G401 (cell line): ENCODE measurements around the gene FSTL4. TPM values are rescaled to one million over a fixed set of nuclear protein-coding genes. Genes with fewer than 3 reads are reported as not detected.

Experiments
- DNase-seq: peaks from one replicate; pipeline ENCODE4 v3.0.0-alpha.2; 2015; ENCODE audit warnings: low spot score
- in situ Hi-C: cut with HindIII; loops from 2 replicates; pipeline ENCODE4 v1.10.0; 2016; ENCODE audit warnings: low sequenced_read_pairs, mixed read lengths
- total RNA-seq: library from RNA; depleted of rRNA; stranded (reverse); fragments of >200 nt; shearing (Covaris generic); gene quantifications from 2 replicates; pipeline ENCODE4 v1.2.3, GENCODE V29; 2014

FSTL4 gene
- total RNA-seq, 1 experiment from 2014 or later = not detected

- no peak for DNase-seq
- in situ Hi-C loops = no loop called here
These were observed 281.4 kb downstream of the FSTL4 start for GRCh38 chr5:133330956-133331355.

DNA sequence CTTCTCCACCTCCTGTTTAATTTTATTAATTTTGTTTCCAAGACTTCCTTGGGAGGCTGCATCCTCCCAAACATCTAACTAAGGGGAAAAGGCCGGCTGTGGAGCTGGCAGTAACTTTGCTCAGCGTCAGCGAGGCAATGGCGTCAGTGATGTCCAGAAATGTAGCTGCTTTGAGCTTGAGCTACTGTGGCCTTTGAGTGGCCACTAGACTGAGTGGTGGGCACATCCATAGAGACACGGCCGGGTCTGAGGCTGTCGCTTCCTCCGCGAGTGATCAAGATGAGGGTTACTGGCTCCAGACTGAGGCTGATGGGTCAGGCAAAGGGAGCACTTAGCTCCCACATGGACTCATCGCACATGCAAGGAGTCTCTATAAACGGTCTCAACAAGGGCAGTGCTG lies 283.5 kb downstream of the FSTL4 start:
- no peak for DNase-seq
- in situ Hi-C loops = no loop called here

DNA sequence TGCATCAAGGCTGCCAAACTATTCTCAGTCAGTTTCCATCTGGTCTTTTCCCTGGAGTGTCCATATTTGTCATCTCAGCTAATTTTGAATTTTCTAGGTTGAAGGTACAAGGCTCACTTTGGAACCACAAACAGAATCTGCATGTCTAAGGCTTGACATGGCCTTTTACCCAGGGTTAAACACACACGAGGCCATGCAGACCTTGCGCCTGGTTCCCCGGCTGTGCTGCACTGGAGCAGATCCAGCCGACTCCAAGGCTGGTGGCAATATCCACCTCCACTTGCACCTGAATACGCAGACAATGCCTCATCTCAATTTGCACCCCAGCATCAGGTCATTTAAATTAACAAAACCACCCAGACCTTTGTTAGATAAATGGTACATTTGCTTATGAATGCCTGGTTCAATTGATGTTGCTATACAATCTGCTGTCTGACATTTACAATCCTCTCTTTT lies 284.4 kb downstream of the FSTL4 start:
- in situ Hi-C loops = no loop called here
- DNase-seq = peak; percentile 37

- in situ Hi-C loops = no loop called here
- DNase-seq = no peak
These were observed 286.0 kb downstream of the FSTL4 start for GRCh38 chr5:133326361-133326760.

- DNase-seq = no peak
- in situ Hi-C loops = no loop called here
These were observed 286.5 kb downstream of the FSTL4 start for GRCh38 chr5:133325864-133326263.

DNA sequence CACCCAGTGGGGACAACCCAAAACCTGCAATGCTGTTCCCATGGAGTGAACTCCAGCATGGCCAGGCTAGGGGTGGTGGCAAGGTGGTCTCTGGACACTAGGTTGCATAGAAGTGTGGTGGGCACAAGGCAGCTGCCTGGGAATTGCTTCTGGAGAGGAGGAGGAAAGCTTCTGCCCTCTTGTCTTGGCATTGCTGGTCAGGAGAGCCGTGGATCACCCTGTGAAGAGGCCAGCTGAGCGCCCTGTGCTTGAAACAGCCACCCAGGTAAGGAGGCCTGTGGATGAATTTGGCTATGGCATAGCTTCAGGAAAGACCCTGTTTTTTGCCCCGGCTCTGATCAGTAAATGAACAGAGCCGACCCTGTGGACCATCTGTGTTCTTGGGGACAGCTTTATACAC lies 287.4 kb downstream of the FSTL4 start:
- no peak for DNase-seq
- in situ Hi-C loops = no loop called here

- DNase-seq = no peak
- in situ Hi-C loops = no loop called here
These were observed 288.6 kb downstream of the FSTL4 start for GRCh38 chr5:133323494-133324457.

- in situ Hi-C loops = no loop called here
- DNase-seq = no peak
These were observed 289.6 kb downstream of the FSTL4 start for GRCh38 chr5:133322743-133323142.

GRCh38 chr5:133321833-133322420 lies 290.4 kb downstream of the FSTL4 start:
- in situ Hi-C loops = no loop called here
- DNase-seq = no peak

DNA sequence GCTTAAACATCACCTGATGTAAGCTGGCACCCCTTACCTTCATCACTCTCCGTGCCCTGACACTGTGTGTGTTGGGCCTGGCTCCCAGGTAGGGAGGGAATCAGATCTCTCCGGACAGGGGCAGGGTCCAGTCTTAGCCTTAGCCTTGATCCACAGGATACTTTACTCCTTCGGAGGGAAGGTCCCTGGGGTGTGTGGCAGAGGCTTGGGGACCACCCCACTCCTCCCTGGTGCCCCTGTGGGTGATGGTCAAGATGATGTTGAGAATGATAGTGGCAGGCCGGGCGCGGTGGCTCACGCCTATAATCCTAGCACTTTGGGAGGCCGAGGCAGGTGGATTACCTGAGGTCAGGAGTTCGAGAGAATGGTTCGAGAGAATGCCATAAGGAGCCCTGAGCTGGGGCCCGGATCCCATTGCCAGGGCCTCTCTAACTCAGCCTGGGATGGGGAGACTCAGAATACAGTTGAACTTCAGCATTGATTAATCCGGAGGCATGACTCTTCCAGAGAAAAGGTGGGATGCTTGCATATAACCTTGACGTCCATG lies 291.0 kb downstream of the FSTL4 start:
- in situ Hi-C loops = no loop called here
- no peak for DNase-seq

DNA sequence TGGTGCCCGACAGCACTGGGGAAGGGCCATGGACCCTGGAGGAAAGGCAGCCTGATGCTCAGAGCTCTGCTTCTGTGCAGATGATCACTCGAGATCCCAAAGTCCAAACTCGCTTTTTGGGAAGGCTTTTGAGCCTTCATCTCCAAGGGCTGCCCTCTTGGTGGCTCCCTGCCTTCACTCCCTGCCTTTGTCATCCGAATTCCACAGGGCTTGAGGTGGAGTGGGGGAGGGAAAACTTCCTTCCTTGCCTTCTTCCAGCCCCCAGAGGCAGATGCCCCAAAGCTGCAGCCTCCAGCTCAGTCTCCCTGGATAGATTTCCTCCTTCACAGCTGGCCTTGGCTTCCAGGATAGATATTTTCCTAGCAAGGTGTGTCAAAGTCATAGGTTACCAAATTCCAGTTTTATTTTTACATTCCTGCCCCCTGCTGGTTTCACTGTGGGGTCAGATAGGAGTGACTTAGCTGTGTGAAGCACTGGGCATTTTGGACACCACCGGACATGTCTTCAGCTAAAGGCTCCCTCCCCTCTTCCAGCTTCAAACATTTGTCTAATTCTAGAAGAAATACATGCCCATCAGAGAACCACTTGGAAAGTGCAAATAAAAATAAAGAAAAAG lies 292.3 kb downstream of the FSTL4 start:
- DNase-seq = no peak
- in situ Hi-C loops = no loop called here

DNA sequence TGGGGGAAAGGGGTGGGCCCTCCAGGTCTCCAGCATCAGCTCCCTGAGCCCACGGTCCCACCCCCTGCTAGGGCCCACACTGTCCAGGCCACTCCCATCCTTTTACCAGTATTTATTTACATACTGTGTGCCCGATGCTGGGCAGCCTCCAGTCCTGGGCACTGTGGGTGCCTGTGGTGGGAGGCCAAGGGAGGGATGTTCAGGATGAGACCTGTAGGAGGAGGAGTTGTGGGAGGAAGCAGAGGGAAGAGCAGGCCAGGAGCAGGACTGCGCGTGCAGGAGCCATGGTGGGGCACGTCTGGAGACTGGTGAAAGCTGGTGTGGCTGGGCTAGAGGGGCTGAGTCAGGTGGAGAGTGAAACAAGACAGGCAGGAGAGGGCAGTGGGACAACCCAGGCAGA lies 293.1 kb downstream of the FSTL4 start:
- in situ Hi-C loops = no loop called here
- DNase-seq = no peak

- in situ Hi-C loops = no loop called here
- no peak for DNase-seq
These were observed 294.8 kb downstream of the FSTL4 start for GRCh38 chr5:133317558-133317957.

- peak; percentile 4 for DNase-seq
- in situ Hi-C loops = no loop called here
These were observed 295.7 kb downstream of the FSTL4 start for GRCh38 chr5:133316346-133317343.

GRCh38 chr5:133314086-133314485 lies 298.3 kb downstream of the FSTL4 start:
- in situ Hi-C loops = no loop called here
- no peak for DNase-seq

DNA sequence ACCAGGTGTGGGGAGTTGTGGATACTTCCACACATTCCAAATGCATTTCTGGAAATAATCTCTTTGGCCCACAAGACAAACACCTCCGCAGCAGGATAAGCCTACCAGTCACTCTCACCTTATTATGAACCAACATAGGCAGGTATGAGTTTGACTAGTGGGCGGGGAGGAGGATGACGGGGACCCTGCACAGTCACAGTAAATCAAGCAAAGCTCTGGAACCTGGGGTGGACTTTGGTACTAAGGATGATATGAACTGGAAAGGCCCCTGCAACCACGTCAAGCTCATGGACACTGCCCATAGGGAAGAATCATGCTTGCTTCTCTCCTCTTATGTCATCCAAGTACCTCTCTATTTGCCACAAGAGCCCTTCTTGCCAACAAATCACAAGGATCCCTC lies 301.2 kb downstream of the FSTL4 start:
- no peak for DNase-seq
- in situ Hi-C loops = no loop called here

DNA sequence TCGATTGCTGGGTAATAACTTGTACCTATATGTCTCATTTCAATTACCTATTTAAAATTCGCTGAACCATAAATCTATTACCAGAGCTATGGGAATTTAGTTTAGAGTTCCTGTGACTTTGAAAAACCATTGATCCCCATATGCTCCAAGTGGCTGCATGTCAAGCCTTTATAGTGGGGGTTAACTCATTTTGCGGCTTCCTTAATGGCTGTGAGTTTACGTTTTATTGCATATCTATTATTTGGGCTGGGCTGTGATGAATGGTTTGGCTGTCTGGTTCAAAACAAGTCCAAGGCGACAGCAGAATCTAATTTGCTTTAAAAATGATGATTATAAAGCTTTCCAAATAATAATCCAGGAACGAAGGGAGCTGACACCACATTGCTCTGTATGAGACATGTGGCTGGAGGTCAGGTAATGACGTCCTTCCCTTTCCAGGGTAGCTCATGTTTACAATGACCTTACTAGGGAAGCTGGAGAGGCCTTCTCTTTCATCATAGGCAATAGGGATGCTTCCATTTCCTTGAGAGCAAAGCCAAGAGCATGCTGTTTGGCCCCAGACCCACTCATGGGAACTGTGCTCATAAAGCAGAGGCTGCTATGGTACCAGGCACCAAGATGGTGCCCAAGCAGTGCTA lies 302.2 kb downstream of the FSTL4 start:
- no peak for DNase-seq
- in situ Hi-C loops = no loop called here

DNA sequence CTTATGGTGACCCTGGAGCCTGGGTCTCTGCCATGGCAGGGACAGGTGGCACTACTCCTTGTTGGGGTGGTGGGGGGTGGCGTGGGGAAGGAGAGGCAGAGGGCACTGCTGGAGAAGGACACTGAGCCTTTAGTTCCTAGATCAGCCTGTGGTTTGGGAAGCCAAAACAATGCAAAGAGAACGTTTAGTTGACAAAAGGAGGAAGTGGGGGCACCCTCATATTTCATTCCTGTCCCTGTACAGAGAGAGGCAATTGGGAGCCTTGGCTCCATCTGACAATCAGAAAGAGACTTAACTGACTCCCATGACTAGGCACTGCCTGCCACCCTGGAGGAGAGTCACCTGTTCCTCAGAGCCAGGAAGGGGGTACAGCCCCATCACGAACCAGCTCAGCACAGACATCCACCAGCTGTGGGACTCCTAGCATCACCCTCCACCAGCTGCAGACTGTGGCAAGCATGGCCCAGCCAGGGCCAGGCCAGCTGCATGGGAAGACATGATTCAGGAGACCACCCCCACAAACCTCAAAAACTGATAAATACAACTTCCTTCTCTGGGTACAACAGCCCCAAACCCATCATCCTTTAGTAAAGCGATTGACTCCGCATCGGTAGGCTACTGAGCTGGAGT lies 303.1 kb downstream of the FSTL4 start:
- DNase-seq = no peak
- in situ Hi-C loops = no loop called here
